CMK (cell line): ENCODE results near the gene WNK3.

Source experiments
- DNase-seq: peaks from one replicate; pipeline ENCODE4 v3.0.0-alpha.2; 2010; ENCODE audit warnings: low read depth

Gene WNK3

GRCh38 chrX:54238588-54238987 lies 119.3 kb downstream of the WNK3 start:
- DNase-seq, result no peak

DNA sequence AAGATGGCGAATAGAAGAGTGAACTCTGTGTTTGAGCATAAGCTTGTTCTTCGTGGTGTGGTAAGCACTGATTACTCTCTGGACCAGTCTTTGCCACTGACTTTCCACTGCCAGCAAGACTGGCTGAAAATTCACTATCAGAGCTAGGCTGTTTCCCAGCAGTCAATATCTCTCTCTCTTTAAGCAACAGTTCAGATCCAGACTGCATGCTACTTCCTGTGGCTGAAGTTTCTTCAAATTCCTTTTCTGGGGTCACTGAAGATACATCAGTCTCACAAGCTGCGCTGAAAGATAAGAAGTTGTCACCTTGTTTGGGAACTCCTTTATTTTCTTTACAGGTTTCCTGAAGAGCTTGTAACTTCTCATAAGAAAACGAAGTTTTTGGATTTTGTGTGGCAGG lies 120.8 kb downstream of the WNK3 start:
- DNase-seq, result peak; percentile 62

GRCh38 chrX:54230435-54231148 lies 127.3 kb downstream of the WNK3 start:
- no peak for DNase-seq

DNA sequence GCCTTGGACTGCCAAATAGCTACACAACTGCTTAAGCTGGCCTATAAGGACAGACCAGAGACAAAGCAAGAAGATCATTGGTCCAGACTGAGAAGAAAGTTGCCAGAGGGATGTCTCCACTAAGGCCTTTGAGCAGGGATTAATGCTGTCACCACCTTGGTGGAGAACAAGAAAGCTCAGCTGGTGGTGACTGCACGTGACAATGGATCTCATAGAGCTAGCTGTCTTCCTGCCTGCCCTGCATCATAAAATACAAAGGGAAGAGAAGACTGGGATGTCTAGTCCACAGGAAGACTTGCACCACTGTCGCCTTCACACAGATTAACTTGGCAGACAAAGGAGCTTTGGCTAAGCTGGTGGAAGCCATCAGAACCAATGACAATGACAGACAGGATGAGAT lies 134.3 kb downstream of the WNK3 start:
- no peak for DNase-seq

- DNase-seq, result no peak
Observed at GRCh38 chrX:54213603-54214002, 144.2 kb downstream of the WNK3 start.

DNA sequence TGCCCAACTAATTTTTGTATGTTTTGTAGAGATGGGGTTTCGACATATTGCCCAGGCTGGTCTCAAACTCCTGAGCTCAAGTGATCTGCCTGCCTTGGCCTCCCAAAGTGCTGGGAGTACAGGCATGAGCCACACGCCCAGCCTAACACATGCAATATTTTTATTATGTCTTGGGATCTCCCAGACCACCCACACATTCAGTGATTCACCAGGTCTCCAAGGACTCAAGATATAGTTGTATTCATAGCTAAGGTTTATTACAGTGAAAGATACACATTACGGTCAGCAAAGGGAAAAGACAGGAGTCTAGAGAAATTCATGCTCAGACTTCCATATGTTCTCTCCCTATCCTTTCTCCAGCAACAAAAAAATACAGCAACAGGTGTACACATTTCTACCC lies 149.3 kb downstream of the WNK3 start:
- no peak for DNase-seq

GRCh38 chrX:54198262-54198661 lies 159.6 kb downstream of the WNK3 start:
- DNase-seq, result no peak

DNA sequence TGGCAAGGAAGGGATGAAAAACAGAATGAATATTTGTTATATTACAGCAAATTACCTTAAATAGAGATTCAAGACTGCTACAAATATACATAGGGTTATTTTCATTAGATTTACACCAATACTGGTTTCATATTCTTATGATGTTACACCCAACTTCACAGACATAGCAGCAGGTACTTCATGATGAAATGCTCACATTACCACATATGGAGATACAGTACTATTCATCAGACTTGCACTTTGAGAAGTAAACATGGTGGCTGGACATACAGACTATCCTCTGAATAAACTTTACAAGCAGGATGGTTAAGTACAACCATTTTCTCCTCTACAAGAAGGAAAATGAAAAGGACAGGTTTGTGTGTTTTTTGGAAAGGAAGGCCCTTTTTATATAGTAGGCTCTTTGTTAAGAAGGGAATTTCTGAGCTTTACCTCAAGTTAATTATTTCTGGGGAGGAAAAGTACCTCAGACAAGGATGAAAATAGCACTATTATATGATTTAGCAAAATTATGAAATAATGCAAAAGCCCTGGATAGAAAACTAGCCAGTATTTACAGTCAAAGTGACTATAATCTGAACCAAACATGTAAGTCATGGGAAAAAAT lies 162.8 kb downstream of the WNK3 start:
- DNase-seq, result no peak

GRCh38 chrX:54193085-54193821 lies 164.6 kb downstream of the WNK3 start:
- DNase-seq, result no peak

DNA sequence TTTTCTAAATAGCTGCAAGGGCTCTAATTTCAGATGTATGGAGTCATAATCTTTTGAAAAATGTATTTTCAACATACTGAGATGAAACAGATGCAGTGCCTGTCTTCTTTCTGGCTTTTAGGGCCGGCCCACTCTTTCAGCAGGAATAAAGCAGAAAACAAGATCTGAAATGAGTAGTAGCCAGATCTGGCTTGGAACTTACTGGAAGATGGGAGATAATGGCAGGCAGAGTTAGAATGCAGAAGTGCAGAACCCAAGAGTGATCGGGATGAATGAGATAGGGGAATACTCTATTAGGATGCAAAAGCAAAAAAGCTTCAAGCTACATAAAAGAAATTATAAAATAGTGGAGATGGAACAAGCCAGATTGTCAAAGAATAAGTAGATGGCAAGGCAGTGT lies 173.4 kb downstream of the WNK3 start:
- DNase-seq, result no peak

- DNase-seq, result peak; percentile 56
Observed at GRCh38 chrX:54182864-54183613, 174.8 kb downstream of the WNK3 start, which contains the start of gene FAM120C. TSS of gene FAM120C (minus strand) at chrX:54183254. CDS start at chrX:54183198, 56 bp downstream.

- DNase-seq, result peak; percentile 17
Observed at GRCh38 chrX:54182194-54182863, 175.5 kb downstream of the WNK3 start.

GRCh38 chrX:54181202-54181953 lies 176.5 kb downstream of the WNK3 start:
- no peak for DNase-seq

DNA sequence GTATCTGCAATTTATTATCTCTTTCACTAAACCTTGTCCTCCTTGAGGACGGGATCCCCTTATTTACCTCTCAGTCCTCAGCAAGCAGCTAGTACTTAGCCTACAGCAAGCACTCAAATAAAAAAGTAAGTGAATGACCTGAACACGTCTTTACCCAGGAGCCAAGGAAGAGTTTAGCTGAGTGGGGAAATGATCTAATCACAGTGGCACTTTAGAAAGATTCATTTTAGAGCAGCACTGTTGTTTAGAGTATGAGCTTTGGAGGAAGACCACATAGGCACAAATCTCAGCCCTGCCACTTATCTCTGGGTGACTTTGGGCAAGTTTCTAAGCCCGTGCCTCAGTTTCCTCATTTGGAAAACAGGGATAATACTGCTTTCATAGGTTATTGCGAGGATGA lies 177.4 kb downstream of the WNK3 start:
- no peak for DNase-seq

DNA sequence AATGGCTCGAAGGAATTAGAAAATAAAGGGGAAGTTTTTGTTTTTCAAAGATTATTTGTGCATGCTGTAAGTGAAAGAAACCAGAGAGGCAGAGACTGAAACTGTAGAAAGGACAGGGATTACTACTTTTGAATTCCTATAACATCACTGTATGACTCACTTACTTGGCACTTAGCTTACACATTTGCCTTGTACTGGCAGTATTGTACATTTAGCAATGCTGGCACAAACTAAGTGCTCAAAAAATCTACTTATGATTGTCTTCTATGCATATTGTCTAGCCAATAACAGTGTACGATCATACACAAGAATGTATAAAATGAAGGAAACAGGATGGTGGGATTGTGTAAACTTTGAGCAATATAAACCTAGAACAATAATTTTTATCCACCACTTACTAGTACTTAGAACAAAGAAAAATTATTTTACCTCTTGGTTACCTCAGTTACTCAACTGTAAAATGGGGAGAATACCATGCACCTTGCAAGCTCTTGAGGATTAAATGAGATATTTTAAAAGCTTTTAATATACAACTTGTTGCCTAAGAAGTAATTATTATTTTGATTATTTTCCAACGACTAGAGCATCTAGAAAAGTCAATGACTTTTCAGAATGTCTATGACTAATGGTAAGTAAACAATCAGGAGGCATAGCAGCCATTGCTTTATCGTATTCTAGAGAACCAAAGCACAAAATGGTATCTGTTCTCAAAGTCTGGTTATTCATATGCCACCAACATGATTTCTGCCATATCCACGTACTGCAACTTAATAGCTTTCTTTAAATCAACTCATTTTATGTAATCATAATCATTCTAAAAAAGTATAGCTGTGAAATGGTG lies 179.5 kb downstream of the WNK3 start:
- no peak for DNase-seq

GRCh38 chrX:54177306-54177705 lies 180.5 kb downstream of the WNK3 start:
- DNase-seq, result no peak

DNA sequence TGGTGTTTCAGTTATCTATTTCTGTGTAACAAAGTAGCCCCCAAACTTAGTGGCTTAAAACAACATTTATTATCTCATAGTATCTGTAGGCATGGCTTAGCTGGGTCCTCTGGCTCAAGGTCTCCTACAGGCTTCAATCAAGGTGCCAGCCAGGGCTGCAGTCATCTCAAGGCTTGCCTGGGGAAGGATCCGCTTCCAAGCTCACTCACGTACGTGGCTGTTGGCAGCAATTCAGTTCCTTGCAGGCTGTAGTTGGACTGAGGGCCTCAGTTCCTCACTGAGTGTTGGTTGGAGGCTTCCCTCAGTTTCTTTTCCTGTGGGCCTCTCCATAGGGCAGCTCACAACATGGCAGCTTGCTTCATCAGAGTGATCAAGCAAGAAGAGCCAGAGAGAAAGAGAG lies 184.1 kb downstream of the WNK3 start:
- DNase-seq, result no peak

- no peak for DNase-seq
Observed at GRCh38 chrX:54172455-54172854, 185.4 kb downstream of the WNK3 start.

DNA sequence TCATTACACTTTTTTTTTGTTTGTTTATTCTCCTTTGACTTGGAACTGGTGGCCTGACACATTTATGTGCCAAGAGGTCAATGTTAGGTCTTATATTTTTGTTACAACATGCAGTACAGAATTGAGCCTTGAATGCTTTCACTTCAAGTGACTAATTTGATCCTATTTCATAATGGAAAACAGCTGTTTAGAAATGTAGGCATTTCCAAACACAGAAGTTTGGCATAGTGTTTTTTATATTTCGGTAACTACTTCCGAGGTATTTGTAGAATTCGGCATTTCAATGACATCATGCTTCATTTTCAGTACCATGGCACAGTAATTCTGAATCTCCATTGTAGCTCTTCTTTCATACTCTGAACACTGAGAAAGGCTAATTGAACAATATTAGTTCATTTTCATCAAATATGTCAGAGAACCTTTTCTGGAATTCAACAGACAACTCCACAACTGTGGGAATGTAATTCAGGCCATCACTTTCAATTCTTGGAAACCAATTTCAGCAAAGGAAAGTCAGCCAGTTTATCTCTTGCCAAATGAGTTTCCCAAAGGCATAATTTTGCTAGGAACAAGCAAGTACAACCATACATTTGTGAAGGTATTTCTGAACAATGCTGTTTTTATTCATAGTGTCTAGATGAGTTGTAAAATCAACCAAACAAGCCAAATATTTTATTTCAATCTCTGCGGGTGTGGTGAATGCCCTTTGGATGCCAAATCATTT lies 186.2 kb downstream of the WNK3 start:
- no peak for DNase-seq

- DNase-seq, result no peak
Observed at GRCh38 chrX:54171091-54171490, 186.8 kb downstream of the WNK3 start.
